ENCODE measurements around the gene OR10A4. TPM values are rescaled to one million over a fixed set of nuclear protein-coding genes. Genes with fewer than 3 reads are reported as not detected.

OR10A4 gene
- total and polyA plus RNA-seq, 9 donors: not detected

GRCh38 chr11:6889835-6890234, 13.4 kb downstream of the OR10A4 start:
- Histone ChIP-seq H3K4me1 (ENCODE audit: insufficient read depth) (no peaks in the 10 kb centered on the region), H3K27me3 (no peaks in the 10 kb centered on the region), H3K36me3 (no peaks in the 10 kb centered on the region), H3K9me3 (no peaks in the 10 kb centered on the region), H3K4me3 (no peak overlapping the region), H3K27ac (no peak overlapping the region)
- intact Hi-C loops (cut with DNase I): no loop called here
- DNase-seq: no peak
- TF ChIP-seq CTCF (IDR thresholded peaks at IDR 0.05) (no peak), EP300 (IDR thresholded peaks at IDR 0.05) (no peak), POLR2A (IDR thresholded peaks at IDR 0.05) (no peak)
- WGBS, 3 donors: 82 to 94% (median 92%) methylated on average over 1 of the region's 1 CpG

- 70 to 86% (median 83%) methylated on average over 2 of the region's 2 CpGs for WGBS, 3 donors
- DNase-seq: no peak
- Histone ChIP-seq H3K4me1 (ENCODE audit: insufficient read depth) (no peaks in the 10 kb centered on the region), H3K4me3 (no peak within 1 kb of the TSS), H3K27ac (no peak within 1 kb of the TSS), H3K36me3 (no peaks in the 10 kb centered on the region), H3K27me3 (no peaks in the 10 kb centered on the region), H3K9me3 (no peaks in the 10 kb centered on the region)
- intact Hi-C loops (cut with DNase I): no loop called here
- no peak for TF ChIP-seq EP300 (IDR thresholded peaks at IDR 0.05)
- TF ChIP-seq POLR2A (IDR thresholded peaks at IDR 0.05): no peak
- no peak for TF ChIP-seq CTCF (IDR thresholded peaks at IDR 0.05)
These were observed 16.0 kb downstream of the OR10A4 start, which contains the start of gene OR2D2 for GRCh38 chr11:6892400-6892799. Gene OR2D2, minus strand, starts transcription at chr11:6892500. Its CDS starts 0 bp downstream, at chr11:6892500.

DNA sequence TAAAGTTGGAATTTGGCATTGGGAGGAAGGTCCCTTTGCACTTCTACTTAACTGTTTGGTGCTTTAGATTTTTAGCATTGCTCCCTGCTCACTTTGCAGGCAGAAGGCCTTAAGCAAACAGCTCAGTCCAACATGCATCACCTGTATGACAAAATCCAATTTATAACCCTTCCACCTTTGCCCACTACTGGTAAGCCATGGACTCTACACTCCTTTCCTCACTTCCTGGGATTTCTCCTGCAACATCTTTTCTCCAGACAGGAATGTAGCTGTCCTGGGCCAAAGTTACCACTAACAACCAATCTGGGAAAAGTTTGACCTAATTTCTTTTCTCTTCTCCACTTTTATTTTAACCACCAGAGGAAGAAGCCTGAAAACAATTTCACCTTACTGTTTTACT, 17.7 kb downstream of the OR10A4 start:
- no peaks in the 10 kb centered on the region for H3K9me3 ChIP-seq
- DNase-seq: no peak
- no peaks in the 10 kb centered on the region for H3K36me3 ChIP-seq
- intact Hi-C loops (cut with DNase I): no loop called here
- H3K27ac ChIP-seq: no peak overlapping the region
- TF ChIP-seq CTCF (IDR thresholded peaks at IDR 0.05) (no peak), EP300 (IDR thresholded peaks at IDR 0.05) (no peak), POLR2A (IDR thresholded peaks at IDR 0.05) (no peak)
- no peaks in the 10 kb centered on the region for H3K4me1 ChIP-seq (ENCODE audit: insufficient read depth)
- H3K4me3 ChIP-seq: no peak overlapping the region
- no peaks in the 10 kb centered on the region for H3K27me3 ChIP-seq

- no peak overlapping the region for H3K4me3 ChIP-seq
- no peaks in the 10 kb centered on the region for H3K36me3 ChIP-seq
- H3K4me1 ChIP-seq (ENCODE audit: insufficient read depth): no peaks in the 10 kb centered on the region
- TF ChIP-seq CTCF (IDR thresholded peaks at IDR 0.05) (no peak), POLR2A (IDR thresholded peaks at IDR 0.05) (no peak), EP300 (IDR thresholded peaks at IDR 0.05) (no peak)
- H3K27me3 ChIP-seq: no peaks in the 10 kb centered on the region
- DNase-seq: no peak
- H3K27ac ChIP-seq: no peak overlapping the region
- no peaks in the 10 kb centered on the region for H3K9me3 ChIP-seq
- intact Hi-C loops (cut with DNase I): no loop called here
These were observed 18.6 kb downstream of the OR10A4 start for GRCh38 chr11:6895010-6895409.

DNA sequence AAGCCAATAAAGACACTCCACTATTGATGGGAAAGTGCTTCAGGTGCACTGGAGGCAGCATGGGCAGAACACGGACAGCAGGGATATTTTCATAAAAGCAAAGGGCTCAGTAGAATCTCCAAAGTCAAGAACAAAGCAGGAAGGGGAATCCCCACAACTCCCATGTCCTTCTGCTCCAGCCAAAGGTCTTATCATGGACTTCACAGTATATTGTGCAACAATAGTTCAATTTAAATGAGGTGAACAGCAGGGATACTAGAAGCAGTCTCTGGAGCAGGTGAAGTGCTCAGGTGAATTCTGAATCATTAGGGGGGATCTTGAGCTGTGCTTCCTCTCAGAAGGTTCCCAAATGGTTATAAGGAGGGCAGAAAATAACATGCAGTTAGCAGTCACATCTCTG, 22.5 kb downstream of the OR10A4 start:
- no peak for TF ChIP-seq POLR2A (IDR thresholded peaks at IDR 0.05)
- no peak for TF ChIP-seq CTCF (IDR thresholded peaks at IDR 0.05)
- TF ChIP-seq EP300 (IDR thresholded peaks at IDR 0.05): no peak
- H3K4me3 ChIP-seq: no peak overlapping the region

More for the DNA sequence above, 22.5 kb downstream of the OR10A4 start:
- WGBS, 3 donors: 41 to 56% (median 56%) methylated on average over 1 of the region's 1 CpG
- Histone ChIP-seq H3K27me3 (no peaks in the 10 kb centered on the region), H3K9me3 (no peaks in the 10 kb centered on the region), H3K36me3 (no peaks in the 10 kb centered on the region), H3K4me1 (ENCODE audit: insufficient read depth) (no peaks in the 10 kb centered on the region), H3K27ac (no peak overlapping the region)
- intact Hi-C loops (cut with DNase I): no loop called here
- DNase-seq: no peak

Data from ovary (tissue), 9 donors.